ENCODE results near the gene TRIP10. TPM values are rescaled to one million over a fixed set of nuclear protein-coding genes. Genes with fewer than 3 reads are reported as not detected.

TRIP10 gene
- total and polyA plus RNA-seq, 2 of the 8 experiments (the other 6 are each of a cell fraction or from before 2014, with no cell fraction given): 27.8 to 69.5 TPM

- no peak for FAIRE-seq
- peak overlapping the region; percentile 100 for H2BK12ac ChIP-seq (ENCODE audit: low read depth, low read length)
- H4K8ac ChIP-seq (ENCODE audit: extremely low read depth, insufficient read depth, low read length): no peak overlapping the region; the same call in 1 of the 2 replicates
- H3K14ac ChIP-seq (ENCODE audit: insufficient read length): no peak overlapping the region
- H4K91ac ChIP-seq (replicated peaks; ENCODE audit: insufficient read length, low read length): peak overlapping the region; percentile 63
- peak overlapping the region; percentile 61 to 84 (median 83) for H3K4me3 ChIP-seq (ENCODE audit: extremely low read depth in 1 of 4, insufficient read depth in 2 of 4, low read depth in 3 of 4, low read length in 4 of 4)
- ChIA-PET POLR2A (ENCODE audit: partially characterized antibody) (interaction anchor here (1.4 to 5.7 kb wide), 7 partner anchors 10 to 48 kb away, joined by 3 to 53 read pairs (median 6); partner anchors contain the start of genes GPR108 and TRIP10), CTCF (ENCODE audit: partially characterized antibody) (interaction anchor here (1.1 to 1.6 kb wide), 4 partner anchors 28 to 97 kb away, joined by 3 to 4 read pairs (median 4); no protein-coding TSS in a partner anchor)
- WGBS, 2 experiments (ENCODE audit: extremely low coverage in 1 of 2, insufficient coverage in 1 of 2, insufficient read length in 1 of 2, insufficient replicate concordance in 2 of 2, low coverage in 1 of 2, low lambda C conversion rate in 2 of 2, missing lambda C conversion rate in 1 of 2): 14% methylated on average over 16 of the region's 16 CpGs; no CpG with 5 or more reads in 1 of the 2 experiments
- H2BK20ac ChIP-seq (ENCODE audit: low read length): peak overlapping the region; percentile 5; the same call in 1 of the 2 replicates
- no peak for DNase-seq (ENCODE audit: low read depth in 1 of 2, low spot score in 2 of 2)
- H3K23ac ChIP-seq (ENCODE audit: insufficient read length): no peak overlapping the region
- H3K27ac ChIP-seq (ENCODE audit: low read depth, low read length): peak overlapping the region; percentile 57
- H2BK120ac ChIP-seq (replicated peaks; ENCODE audit: low read depth, low read length): peak overlapping the region; percentile 56
- peaks cover 0 to 7% of the 10 kb centered on the region in 2 experiments; a peak in 2 of 4 replicates for H3K79me2 ChIP-seq (ENCODE audit: control insufficient read depth in 1 of 2, insufficient read depth in 2 of 2, low read length in 2 of 2)
- H3K18ac ChIP-seq (ENCODE audit: extremely low read depth, low read length): peak overlapping the region; percentile 92
- no peak overlapping the region for H4K5ac ChIP-seq (ENCODE audit: insufficient read length, low read depth, low read length)
- H3K36me3 ChIP-seq (ENCODE audit: control insufficient read depth in 2 of 4, insufficient read depth in 4 of 4, low read length in 3 of 4): no peaks in the 10 kb centered on the region; a peak in 1 of 8 replicates
- H2BK5ac ChIP-seq (ENCODE audit: low read depth, low read length): peak overlapping the region; percentile 96
- peaks cover 10% of the 10 kb centered on the region for H3K79me1 ChIP-seq (ENCODE audit: low read depth, low read length)
- H3K9ac ChIP-seq (replicated peaks in 1 of 4; ENCODE audit: extremely low read depth in 1 of 4, low read depth in 3 of 4, low read length in 3 of 4): peak overlapping the region in 3 of 4 experiments; percentile 59 to 72 (median 60); a peak in 6 of 7 replicates
- TF ChIP-seq CTBP2 (IDR thresholded peaks at IDR 0.05; ENCODE audit: borderline replicate concordance, insufficient read depth, insufficient read length, low read length) (peak; percentile 2), EGR1 (IDR thresholded peaks at IDR 0.05; ENCODE audit: borderline replicate concordance, low read depth, low read length) (no peak)
- peak overlapping the region; percentile 75 for H3K4ac ChIP-seq (replicated peaks; ENCODE audit: insufficient read length, low read depth, low read length)
- peaks cover 0 to 6% (median 5%) of the 10 kb centered on the region in 4 experiments; a peak in 5 of 7 replicates for H3K4me1 ChIP-seq (replicated peaks in 1 of 4; ENCODE audit: control insufficient read depth in 3 of 4, insufficient read depth in 4 of 4, low read length in 3 of 4)
- peak overlapping the region; percentile 50 for H2BK15ac ChIP-seq (ENCODE audit: low read length)
- no peak overlapping the region for H3K56ac ChIP-seq (replicated peaks; ENCODE audit: insufficient read length, low read depth, low read length)
- H3K9me3 ChIP-seq (ENCODE audit: insufficient read depth in 2 of 2, low read depth in 1 of 2, low read length in 1 of 2): 0 out of 4 replicates have a peak, but pooled peaks cover 0 to under 1% of the 10 kb centered on the region in 2 experiments
- H2AK5ac ChIP-seq (ENCODE audit: low read depth, low read length): peak overlapping the region; percentile 87; the same call in 1 of the 2 replicates
- H2AFZ ChIP-seq (ENCODE audit: low read length): no peak overlapping the region
- no peaks in the 10 kb centered on the region for H3K27me3 ChIP-seq (replicated peaks in 1 of 4; ENCODE audit: control insufficient read depth in 3 of 4, extremely low read depth in 1 of 4, insufficient read depth in 3 of 4, low read length in 3 of 4)
- no peaks in the 10 kb centered on the region for H4K20me1 ChIP-seq (replicated peaks in 1 of 2; ENCODE audit: control insufficient read depth in 1 of 2, insufficient read depth in 2 of 2, low read length in 2 of 2)
- H3K23me2 ChIP-seq (ENCODE audit: low read depth, low read length): peaks cover 15% of the 10 kb centered on the region
- H3K4me2 ChIP-seq (ENCODE audit: insufficient read depth in 1 of 2, low read depth in 2 of 2, low read length in 2 of 2): peak overlapping the region; percentile 87 to 99
Measured at GRCh38 chr19:6766357-6767080, 27.0 kb downstream of the TRIP10 start.
